Vagina (tissue), 2 donors: ENCODE measurements around the gene RPL37A. TPM values are rescaled to one million over a fixed set of nuclear protein-coding genes. Genes with fewer than 3 reads are reported as not detected.

Experiments used
- DNase-seq, 2 donors: peaks; one replicate each; pipeline ENCODE4 v3.0.0-alpha.2; 2017; ENCODE audit errors: extremely low spot score in 2 of 2
- H3K27ac ChIP-seq: fragments of 200-600 bp; sonication (generic); one replicate; pipeline ENCODE4 v1.5.1; 2019
- H3K27me3 ChIP-seq: fragments of 200-600 bp; sonication (generic); one replicate; pipeline ENCODE4 v1.5.1; 2019
- H3K36me3 ChIP-seq, 2 donors: fragments of 200-600 bp; sonication (generic); one replicate each; pipeline ENCODE4 v1.5.1; 2017 to 2019
- H3K4me1 ChIP-seq: fragments of 200-600 bp; sonication (generic); one replicate; pipeline ENCODE4 v1.5.1; 2019
- H3K4me3 ChIP-seq, 2 donors: fragments of 200-600 bp; sonication (generic); 1 replicate in 1 of 2; 2 replicates in 1 of 2; pipeline ENCODE4 v1.5.1; 2016 to 2019
- H3K9me3 ChIP-seq: fragments of 200-600 bp; sonication (generic); one replicate; pipeline ENCODE4 v1.5.1; 2019
- CTCF ChIP-seq, 3 experiments: fragments of 450-650 bp in 2 of 3; fragments of 200-600 bp in 1 of 3; sonication (generic) in 1 of 3; IDR thresholded peaks; one replicate each; pipeline ENCODE4 v1.5.1; 2017 to 2019; ENCODE audit warnings: antibody characterized with exemption in 3 of 3, mild to moderate bottlenecking in 2 of 3, moderate library complexity in 2 of 3
- POLR2A ChIP-seq, 2 donors: fragments of 450-650 bp; IDR thresholded peaks; one replicate each; pipeline ENCODE4 v1.6.1; 2017; ENCODE audit warnings: antibody characterized with exemption in 2 of 2, mild to moderate bottlenecking in 2 of 2, moderate library complexity in 2 of 2
- POLR2AphosphoS5 ChIP-seq, 2 donors: sonication (generic); formaldehyde crosslinking; IDR thresholded peaks; one replicate each; pipeline ENCODE4 v1.9.0; 2017; ENCODE audit warnings: antibody characterized with exemption in 2 of 2, mild to moderate bottlenecking in 2 of 2, low read depth in 1 of 2; ENCODE audit not compliant: insufficient read depth in 1 of 2
- intact Hi-C: fragments of 100-400 bp; cut with DNase I; formaldehyde crosslinking; loops from one replicate; pipeline ENCODE4 v1.15.1; 2023
- total RNA-seq: library from RNA; depleted of rRNA; stranded (reverse); fragments of >200 nt; gene quantifications from one replicate; pipeline ENCODE4 v1.2.3, GENCODE V29; 2016

Gene RPL37A
- total RNA-seq, 1 donor from 2014 or later = 1,089 TPM

- Histone ChIP-seq H3K36me3 (peaks cover 0 to 19% of the 10 kb centered on the region in 2 donors), H3K4me3 (no peak overlapping the region), H3K27me3 (no peaks in the 10 kb centered on the region), H3K27ac (no peak overlapping the region), H3K9me3 (no peaks in the 10 kb centered on the region), H3K4me1 (no peaks in the 10 kb centered on the region)
- TF ChIP-seq CTCF (IDR thresholded peaks at IDR 0.05) = no peak
- TF ChIP-seq POLR2AphosphoS5 (IDR thresholded peaks at IDR 0.05; ENCODE audit: insufficient read depth in 1 of 2, low read depth in 1 of 2) = no peak
- no peak for DNase-seq
- intact Hi-C loops = no loop called here
These were observed 12.4 kb upstream of the RPL37A start for GRCh38 chr2:216486271-216486670.

- no peaks in the 10 kb centered on the region for H3K4me1 ChIP-seq
- H3K4me3 ChIP-seq = no peak overlapping the region
- DNase-seq = no peak
- peaks cover 0 to 16% of the 10 kb centered on the region in 2 donors for H3K36me3 ChIP-seq
- no peak for TF ChIP-seq CTCF (IDR thresholded peaks at IDR 0.05)
- TF ChIP-seq POLR2A (IDR thresholded peaks at IDR 0.05) = no peak
- TF ChIP-seq POLR2AphosphoS5 (IDR thresholded peaks at IDR 0.05; ENCODE audit: insufficient read depth in 1 of 2, low read depth in 1 of 2) = no peak
- H3K9me3 ChIP-seq = no peaks in the 10 kb centered on the region
- intact Hi-C loops = no loop called here
- H3K27ac ChIP-seq = no peak overlapping the region
- H3K27me3 ChIP-seq = no peaks in the 10 kb centered on the region
These were observed 11.9 kb upstream of the RPL37A start for GRCh38 chr2:216486708-216487107.

- H3K27ac ChIP-seq = no peak overlapping the region
- DNase-seq = no peak
- intact Hi-C loops = no loop called here
- H3K4me3 ChIP-seq = no peak overlapping the region
- H3K4me1 ChIP-seq = no peaks in the 10 kb centered on the region
- no peaks in the 10 kb centered on the region for H3K27me3 ChIP-seq
- TF ChIP-seq CTCF (IDR thresholded peaks at IDR 0.05) (no peak), POLR2A (IDR thresholded peaks at IDR 0.05) (no peak), POLR2AphosphoS5 (IDR thresholded peaks at IDR 0.05; ENCODE audit: insufficient read depth in 1 of 2, low read depth in 1 of 2) (no peak)
- no peaks in the 10 kb centered on the region for H3K36me3 ChIP-seq
- H3K9me3 ChIP-seq = no peaks in the 10 kb centered on the region
These were observed 8.6 kb upstream of the RPL37A start for GRCh38 chr2:216490061-216490460.

- Histone ChIP-seq H3K9me3 (no peaks in the 10 kb centered on the region), H3K27ac (no peak overlapping the region), H3K4me1 (no peaks in the 10 kb centered on the region), H3K27me3 (no peaks in the 10 kb centered on the region), H3K36me3 (no peaks in the 10 kb centered on the region), H3K4me3 (no peak overlapping the region)
- no peak for TF ChIP-seq CTCF (IDR thresholded peaks at IDR 0.05)
- DNase-seq = no peak
- intact Hi-C loops = no loop called here
These were observed 6.6 kb upstream of the RPL37A start for GRCh38 chr2:216491793-216492596.

- peaks cover 6% of the 10 kb centered on the region for H3K4me1 ChIP-seq
- no peaks in the 10 kb centered on the region for H3K9me3 ChIP-seq
- intact Hi-C loops = no loop called here
- H3K27ac ChIP-seq = no peak overlapping the region
- H3K27me3 ChIP-seq = no peaks in the 10 kb centered on the region
- H3K36me3 ChIP-seq = no peaks in the 10 kb centered on the region
- TF ChIP-seq POLR2AphosphoS5 (IDR thresholded peaks at IDR 0.05; ENCODE audit: insufficient read depth in 1 of 2, low read depth in 1 of 2) (no peak), CTCF (IDR thresholded peaks at IDR 0.05) (no peak), POLR2A (IDR thresholded peaks at IDR 0.05) (no peak)
- DNase-seq = no peak
- H3K4me3 ChIP-seq = no peak overlapping the region
These were observed 5.9 kb upstream of the RPL37A start for GRCh38 chr2:216492597-216493333.
